Hippocampal formation (tissue), 2 donors: Measurements from ENCODE around the gene MAN2A2.

Source experiments
- DNase-seq, 2 donors: peaks; one replicate each; lab custom pipeline; 2025; lab: John Stamatoyannopoulos, UW

The MAN2A2 gene

GRCh38 chr15:90902840-90903732, at the start of gene MAN2A2:
Gene MAN2A2 (plus strand): TSS chr15:90903302. CDS start chr15:90904208, 906 bp downstream.
- DNase-seq = peak; percentile 76 to 84

DNA sequence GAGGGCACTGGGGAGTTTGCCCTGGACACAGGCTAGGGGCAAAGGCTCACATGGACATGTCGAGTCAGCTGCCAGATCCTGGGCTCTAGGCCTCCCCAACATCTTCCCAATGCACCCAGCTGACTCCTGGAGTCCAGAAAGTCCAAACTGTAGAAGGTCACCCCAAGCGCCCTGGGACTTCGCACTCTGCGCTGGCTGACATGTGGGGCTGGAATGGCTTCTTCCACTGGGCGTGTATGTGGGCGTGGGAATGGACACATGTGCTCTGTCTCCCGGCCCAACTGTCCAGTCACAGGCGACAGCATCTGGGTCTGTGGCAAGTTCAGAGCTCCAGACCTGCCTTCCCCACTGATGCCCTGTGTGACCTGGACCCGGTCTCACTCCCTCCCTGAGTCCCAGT, 48.0 kb upstream of the MAN2A2 start:
- no peak for DNase-seq

- DNase-seq = no peak
Measured at GRCh38 chr15:90857337-90857736, 45.8 kb upstream of the MAN2A2 start.

- DNase-seq = no peak
Measured at GRCh38 chr15:90857883-90858443, 45.1 kb upstream of the MAN2A2 start.

DNA sequence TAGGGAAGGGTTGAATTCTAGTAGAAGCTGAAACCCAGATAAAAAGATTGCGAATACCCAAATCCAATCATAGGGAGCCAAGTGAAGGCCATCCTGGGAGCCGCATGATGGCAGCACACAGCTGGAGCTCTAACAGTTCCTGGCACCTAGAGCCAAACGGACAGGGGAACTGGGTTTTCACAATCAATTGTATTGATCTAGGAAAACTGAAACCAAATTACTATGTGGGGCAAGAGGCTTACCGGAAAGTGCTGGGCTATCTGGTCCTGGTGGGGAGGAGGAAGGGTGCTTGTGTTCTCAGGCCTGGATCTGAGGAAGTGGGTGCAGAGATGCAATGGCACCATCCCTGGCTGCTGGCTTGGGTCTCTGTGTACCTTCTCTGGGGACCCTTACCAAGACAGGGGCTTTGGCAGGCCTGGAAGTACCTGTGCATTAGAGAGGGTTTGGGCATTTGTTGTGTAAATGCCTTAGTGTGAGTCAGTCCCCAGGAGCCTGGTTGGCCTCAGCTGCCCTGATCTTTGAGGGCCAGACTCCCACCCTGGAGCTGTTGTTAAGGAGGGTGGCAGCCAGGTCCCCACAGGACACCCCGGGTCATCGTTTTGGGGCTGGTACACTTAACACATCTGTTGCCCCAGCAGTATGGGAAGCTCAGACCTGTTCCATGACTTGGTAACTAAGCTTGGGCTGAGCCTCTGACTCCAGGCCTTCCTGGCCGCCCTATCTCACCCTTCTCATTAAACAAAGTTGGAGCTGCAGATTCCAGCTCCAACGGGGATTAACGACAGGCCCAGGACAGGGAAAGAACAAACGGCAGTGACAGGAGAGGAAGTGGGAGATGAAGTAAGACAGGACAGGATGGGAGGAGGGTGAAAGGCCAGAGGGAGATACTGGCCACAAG, 43.6 kb upstream of the MAN2A2 start:
- DNase-seq = no peak

- DNase-seq = no peak
Measured at GRCh38 chr15:90860450-90860849, 42.7 kb upstream of the MAN2A2 start.

GRCh38 chr15:90860942-90861675, 42.0 kb upstream of the MAN2A2 start:
- no peak for DNase-seq

- DNase-seq = no peak
Measured at GRCh38 chr15:90862487-90862886, 40.6 kb upstream of the MAN2A2 start.

- no peak for DNase-seq
Measured at GRCh38 chr15:90862964-90863778, 39.9 kb upstream of the MAN2A2 start.

- DNase-seq = no peak
Measured at GRCh38 chr15:90863987-90864386, 39.1 kb upstream of the MAN2A2 start.

DNA sequence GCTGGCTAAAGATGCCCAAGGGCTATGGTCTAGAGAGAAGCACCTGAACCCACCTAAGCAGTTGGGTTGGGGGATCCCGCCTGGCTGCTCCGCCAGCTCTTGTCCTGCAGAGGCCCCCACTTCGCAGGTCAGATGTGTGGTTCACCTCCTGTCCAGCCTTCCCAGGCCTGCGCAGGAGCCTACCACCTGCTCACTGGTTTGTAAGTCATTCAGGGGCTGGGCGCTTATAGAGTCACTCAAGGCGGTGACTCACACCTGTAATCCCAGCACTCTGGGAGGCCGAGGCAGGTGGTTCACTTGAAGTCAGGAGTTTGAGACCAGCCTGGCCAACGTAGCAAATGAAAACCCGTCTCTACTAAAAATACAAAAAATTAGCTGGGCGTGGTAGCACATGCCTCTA, 38.6 kb upstream of the MAN2A2 start:
- DNase-seq = no peak

GRCh38 chr15:90865702-90866101, 37.4 kb upstream of the MAN2A2 start:
- no peak for DNase-seq

DNA sequence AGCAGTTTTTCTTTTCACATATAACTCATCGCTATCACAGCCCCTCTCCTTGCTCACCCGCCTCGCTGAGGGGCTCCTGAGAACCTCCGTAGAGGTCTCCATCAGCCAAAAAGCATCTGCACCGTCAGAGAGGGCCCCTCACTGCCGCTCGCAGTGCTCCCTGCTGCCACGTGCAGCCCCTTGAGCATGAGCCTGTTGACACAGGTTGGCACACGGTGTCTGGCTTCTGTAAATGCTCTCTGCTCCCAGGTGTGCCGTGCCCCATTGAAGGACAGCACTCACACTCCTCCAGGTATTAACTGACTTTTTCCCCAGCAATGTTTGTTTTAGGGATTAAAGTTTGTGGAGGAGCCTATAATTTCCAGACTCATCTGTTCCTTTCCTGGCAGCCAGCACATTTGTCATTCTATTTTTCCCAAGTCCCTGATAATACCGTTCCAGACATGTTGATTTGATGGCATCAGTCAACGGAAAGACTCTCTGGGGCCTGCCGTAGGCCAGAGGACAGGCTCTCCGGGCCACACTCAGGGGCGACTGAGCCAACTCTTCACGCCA, 36.9 kb upstream of the MAN2A2 start:
- DNase-seq = no peak

- DNase-seq = no peak
Measured at GRCh38 chr15:90866800-90867199, 36.3 kb upstream of the MAN2A2 start.

DNA sequence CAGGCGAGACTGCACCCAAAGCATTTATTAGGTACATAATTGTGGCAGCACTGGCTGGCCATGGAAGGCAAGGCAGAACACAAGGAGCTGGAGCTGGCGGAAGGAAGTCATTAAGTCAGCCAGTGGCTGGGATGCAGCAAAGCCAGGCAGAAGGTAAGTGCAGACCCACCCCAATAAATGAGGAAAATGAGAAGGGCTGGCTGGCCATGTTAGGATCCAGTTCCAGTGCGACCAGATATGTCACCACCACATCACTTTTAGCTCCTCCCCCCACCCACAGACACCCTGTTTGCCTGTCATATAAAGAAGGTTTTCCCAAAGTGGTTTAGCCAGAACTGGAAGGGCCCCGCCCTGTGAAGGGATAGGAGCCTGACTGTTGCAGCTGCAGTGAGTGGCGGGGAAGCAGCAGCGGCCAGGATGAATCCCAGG, 34.8 kb upstream of the MAN2A2 start, which contains the start of gene FURIN:
Gene FURIN (plus strand): TSS at position 328 of the 429 bp plus-strand sequence. CDS start 7,153 bp downstream, outside the sequence.
- no peak for DNase-seq

- no peak for DNase-seq
Measured at GRCh38 chr15:90869140-90869541, 34.0 kb upstream of the MAN2A2 start.

DNA sequence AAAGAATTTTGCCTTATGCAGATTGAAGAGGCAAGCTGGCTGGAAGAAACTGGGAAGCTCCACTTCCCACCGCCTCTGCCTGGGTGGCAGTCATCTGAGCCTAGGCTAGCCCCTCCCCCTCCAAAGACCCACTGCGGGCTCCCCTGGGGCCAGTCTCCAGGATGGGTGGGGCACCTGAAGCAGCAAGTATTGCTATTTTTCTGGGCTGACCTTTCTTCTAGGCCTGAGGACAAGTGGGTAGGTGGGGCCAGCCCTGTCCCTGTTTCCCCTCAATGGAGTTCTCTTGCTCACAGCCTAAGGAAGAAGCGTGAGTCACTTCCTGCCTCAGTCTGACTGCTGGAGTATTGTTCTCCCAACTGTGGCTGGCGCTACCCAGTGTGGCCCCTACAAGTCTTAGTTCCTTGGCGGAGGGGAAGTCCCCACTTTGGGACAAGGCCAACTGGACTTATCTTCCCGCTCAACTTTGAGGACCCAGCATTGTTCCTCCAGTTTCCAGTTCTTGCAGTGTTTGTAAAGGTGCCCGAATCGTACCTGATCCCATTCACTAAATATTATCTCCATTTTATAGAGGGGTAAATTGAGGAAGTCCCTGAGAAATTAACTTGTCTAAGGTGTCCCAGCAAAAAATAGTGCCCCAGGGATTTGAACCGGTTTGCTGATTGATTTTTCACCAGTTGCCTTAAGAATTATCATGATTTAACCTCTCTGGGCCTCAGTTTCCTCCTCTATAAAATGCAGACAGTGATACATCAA, 33.3 kb upstream of the MAN2A2 start:
- DNase-seq = no peak

DNA sequence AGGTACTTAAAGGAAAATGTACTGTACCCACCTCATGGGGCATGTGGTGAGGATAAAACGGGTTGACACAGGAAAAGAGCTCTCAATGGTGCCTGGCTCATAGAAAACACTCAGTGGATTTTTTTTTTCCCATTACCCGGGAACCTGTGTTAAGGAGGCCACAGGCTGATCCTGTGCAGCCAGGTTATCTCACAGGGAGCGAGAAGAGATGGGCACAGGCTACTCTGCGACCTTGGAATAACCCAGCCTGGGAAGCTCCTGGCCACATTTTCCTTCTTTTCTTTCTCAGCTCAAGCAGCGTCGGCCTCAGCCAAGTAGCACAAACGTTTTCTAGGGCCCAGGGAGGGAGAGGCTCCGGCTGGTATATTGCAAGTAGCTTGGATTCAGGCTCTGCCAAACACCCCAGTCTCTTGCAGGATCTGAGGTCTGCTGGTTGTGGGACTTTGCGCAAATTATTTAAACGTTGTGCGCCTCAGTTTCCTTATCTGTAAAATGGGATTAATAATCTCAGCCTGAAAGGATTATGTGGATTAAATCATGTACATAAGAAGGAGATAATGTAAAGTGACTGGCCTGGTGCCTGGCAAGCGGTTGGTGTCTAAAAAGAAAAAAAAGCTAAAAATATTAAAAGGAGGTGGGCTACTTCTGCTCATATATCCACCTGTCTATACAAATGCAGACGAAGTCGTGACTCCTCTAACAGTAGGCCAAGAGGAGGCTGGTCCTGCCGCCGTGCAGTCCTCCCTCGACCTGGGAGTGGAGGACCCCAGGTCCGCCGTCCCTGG, 32.6 kb upstream of the MAN2A2 start:
- DNase-seq = no peak
